Measurements from ENCODE around the gene ZYX.

- TF ChIP-seq POLR2AphosphoS5 (IDR thresholded peaks at IDR 0.05) (no peak), POLR2A (IDR thresholded peaks at IDR 0.05) (no peak), CTCF (IDR thresholded peaks at IDR 0.05) (no peak), EP300 (IDR thresholded peaks at IDR 0.05) (no peak)
Observed at GRCh38 chr7:143379611-143380259, 1.4 kb upstream of the ZYX start.

All from suprapubic skin (tissue), 4 donors.